ENCODE measurements around the gene CYBRD1.
"Not testable (repeated sequence)": the region's sequence is repeated elsewhere in the genome, so short reads cannot be mapped to it uniquely, and the experiment has no call there.

The CYBRD1 gene

DNA sequence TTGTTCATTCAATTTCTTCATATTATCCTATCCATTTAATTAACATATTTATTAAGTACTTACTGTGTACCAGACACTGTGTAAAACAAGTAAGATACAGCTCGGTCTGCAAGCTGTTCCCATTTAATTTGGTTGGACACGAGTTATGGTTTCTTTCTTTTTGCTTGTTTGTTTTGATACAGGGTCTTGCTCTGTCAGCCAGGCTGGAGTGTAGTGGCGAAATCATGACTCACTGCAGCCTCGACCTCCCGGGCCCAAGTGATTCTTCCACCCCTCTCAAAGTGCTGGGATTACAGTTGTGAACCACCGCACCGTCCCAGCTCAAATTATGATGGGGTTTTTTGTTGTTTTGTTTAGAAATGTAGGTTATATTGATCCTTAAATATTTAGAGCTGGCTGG lies 9.0 kb downstream of the CYBRD1 start:
- CTCF ChIA-PET, result interaction anchor here (1.2 kb wide), 1 partner anchor 18 kb away, joined by 3 read pairs; no protein-coding TSS in a partner anchor
- no peak for DNase-seq (ENCODE audit: extremely low spot score)
- POLR2A ChIA-PET, result interaction anchor here (1.4 to 1.8 kb wide), 2 partner anchors 8 to 97 kb away, joined by 3 to 9 read pairs; partner anchors contain the start of genes CYBRD1, DCAF17 and METTL8
- no peak for TF ChIP-seq HDGF (IDR thresholded peaks at IDR 0.05; ENCODE audit: borderline replicate concordance)
- TF ChIP-seq ARNT (IDR thresholded peaks at IDR 0.05), result no peak
- TF ChIP-seq SUZ12 (IDR thresholded peaks at IDR 0.05), result no peak

DNA sequence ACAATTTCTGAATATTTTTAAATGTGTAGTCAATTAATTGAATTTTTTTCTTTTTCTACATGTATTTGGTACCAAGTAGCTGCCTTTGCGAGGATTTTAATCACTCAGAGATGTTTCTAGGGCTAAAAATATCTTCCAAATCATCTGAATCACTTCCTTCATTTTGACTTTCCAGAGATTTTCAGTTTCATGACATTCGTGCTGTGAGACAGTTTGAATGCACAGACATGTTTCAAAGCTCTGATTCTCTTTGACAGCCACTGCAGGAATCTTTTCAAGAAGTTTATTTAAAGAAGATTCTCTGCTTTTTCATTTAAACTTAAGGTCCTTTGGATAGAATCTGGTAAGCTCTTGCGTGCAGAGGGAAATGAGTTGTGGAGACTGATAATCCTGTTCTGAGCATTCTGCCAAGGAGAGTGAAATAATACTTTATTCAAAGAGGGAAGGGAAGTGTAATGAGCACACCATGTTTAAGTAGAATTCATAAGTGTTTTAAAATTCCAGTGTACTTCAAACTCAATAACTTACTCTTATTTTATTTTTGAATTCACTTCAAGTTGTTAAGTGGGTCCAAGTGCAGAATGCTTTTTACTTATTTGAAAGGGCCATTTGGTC lies 9.7 kb downstream of the CYBRD1 start:
- TF ChIP-seq BHLHE40 (IDR thresholded peaks at IDR 0.05; ENCODE audit: borderline replicate concordance) (no peak), FOXA1 (IDR thresholded peaks at IDR 0.05) (no peak), HDGF (IDR thresholded peaks at IDR 0.05; ENCODE audit: borderline replicate concordance) (no peak), CTBP1 (IDR thresholded peaks at IDR 0.05; ENCODE audit: borderline replicate concordance) (no peak), NFRKB (IDR thresholded peaks at IDR 0.05) (no peak), L3MBTL2 (conservative IDR thresholded peaks at IDR 0.05) (no peak), TARDBP (IDR thresholded peaks at IDR 0.05) (no peak), ELF4 (IDR thresholded peaks at IDR 0.05) (no peak), ARNT (IDR thresholded peaks at IDR 0.05) (no peak), FOXK2 (IDR thresholded peaks at IDR 0.05) (no peak), SUZ12 (IDR thresholded peaks at IDR 0.05) (no peak), ZNF384 (IDR thresholded peaks at IDR 0.05) (no peak), SP1 (IDR thresholded peaks at IDR 0.05) (no peak), LEF1 (IDR thresholded peaks at IDR 0.05; ENCODE audit: borderline replicate concordance) (no peak), FOXM1 (IDR thresholded peaks at IDR 0.05; ENCODE audit: borderline replicate concordance) (no peak)
- TF ChIP-seq, protein P1, sequence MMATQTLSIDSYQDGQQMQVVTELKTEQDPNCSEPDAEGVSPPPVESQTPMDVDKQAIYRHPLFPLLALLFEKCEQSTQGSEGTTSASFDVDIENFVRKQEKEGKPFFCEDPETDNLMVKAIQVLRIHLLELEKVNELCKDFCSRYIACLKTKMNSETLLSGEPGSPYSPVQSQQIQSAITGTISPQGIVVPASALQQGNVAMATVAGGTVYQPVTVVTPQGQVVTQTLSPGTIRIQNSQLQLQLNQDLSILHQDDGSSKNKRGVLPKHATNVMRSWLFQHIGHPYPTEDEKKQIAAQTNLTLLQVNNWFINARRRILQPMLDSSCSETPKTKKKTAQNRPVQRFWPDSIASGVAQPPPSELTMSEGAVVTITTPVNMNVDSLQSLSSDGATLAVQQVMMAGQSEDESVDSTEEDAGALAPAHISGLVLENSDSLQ (IDR thresholded peaks at IDR 0.05), result no peak
- POLR2A ChIA-PET, result interaction anchor here (1.4 to 1.8 kb wide), 2 partner anchors 9 to 98 kb away, joined by 3 to 9 read pairs; partner anchors contain the start of genes CYBRD1, DCAF17 and METTL8
- DNase-seq (ENCODE audit: extremely low spot score), result no peak
- CTCF ChIA-PET, result no interaction called here

DNA sequence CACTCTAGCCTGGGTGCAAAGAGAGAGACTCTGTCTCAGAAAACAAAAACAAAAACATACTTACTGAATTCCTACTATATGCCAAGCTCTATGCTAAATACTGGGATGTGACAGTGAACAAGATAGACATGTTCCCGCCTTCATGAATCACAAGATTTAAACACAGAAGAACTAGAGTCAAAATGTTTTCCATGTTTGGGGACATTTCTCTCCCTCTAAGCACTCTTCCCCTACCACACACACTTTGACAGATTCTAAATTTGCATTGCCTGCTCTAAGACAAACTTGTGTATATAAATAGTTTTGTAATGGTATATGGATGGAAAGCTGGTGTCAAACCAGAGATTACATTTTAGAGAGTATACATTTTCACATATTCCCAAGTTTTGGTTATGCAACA lies 11.1 kb downstream of the CYBRD1 start:
- TF ChIP-seq ELF4 (IDR thresholded peaks at IDR 0.05) (no peak), SUZ12 (IDR thresholded peaks at IDR 0.05) (no peak), FOXM1 (IDR thresholded peaks at IDR 0.05; ENCODE audit: borderline replicate concordance) (no peak), BHLHE40 (IDR thresholded peaks at IDR 0.05; ENCODE audit: borderline replicate concordance) (no peak), SP1 (IDR thresholded peaks at IDR 0.05) (no peak), CTBP1 (IDR thresholded peaks at IDR 0.05; ENCODE audit: borderline replicate concordance) (no peak), L3MBTL2 (conservative IDR thresholded peaks at IDR 0.05) (no peak), FOXA1 (IDR thresholded peaks at IDR 0.05) (no peak), FOXK2 (IDR thresholded peaks at IDR 0.05) (no peak)
- CTCF ChIA-PET, result no interaction called here
- POLR2A ChIA-PET, result interaction anchor here (1.1 kb wide), 1 partner anchor 10 kb away, joined by 5 read pairs; no protein-coding TSS in a partner anchor
- no peak for DNase-seq (ENCODE audit: extremely low spot score)

DNA sequence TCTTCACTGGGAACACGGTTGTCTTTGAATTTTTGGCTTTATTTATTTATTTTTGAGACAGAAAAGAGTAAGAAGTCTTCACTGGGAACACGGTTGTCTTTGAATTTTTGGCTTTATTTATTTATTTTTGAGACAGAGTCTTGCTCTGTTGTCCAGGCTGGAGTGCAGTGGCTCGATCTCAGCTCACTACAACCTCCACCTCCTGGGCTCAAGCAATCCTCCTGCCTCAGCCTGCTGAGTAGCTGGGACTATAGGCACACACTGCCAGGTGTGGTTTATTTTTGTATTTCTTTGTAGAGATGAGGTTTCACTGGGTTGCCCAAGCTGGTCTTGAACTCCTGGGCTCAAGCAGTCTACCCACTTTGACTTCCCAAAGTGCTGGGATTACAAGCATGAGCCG lies 13.3 kb downstream of the CYBRD1 start:
- DNase-seq (ENCODE audit: extremely low spot score); CTCF ChIA-PET: not testable (repeated sequence)
- POLR2A ChIA-PET, result interaction anchor here (1.0 kb wide), 1 partner anchor 12 kb away, joined by 3 read pairs; no protein-coding TSS in a partner anchor

DNA sequence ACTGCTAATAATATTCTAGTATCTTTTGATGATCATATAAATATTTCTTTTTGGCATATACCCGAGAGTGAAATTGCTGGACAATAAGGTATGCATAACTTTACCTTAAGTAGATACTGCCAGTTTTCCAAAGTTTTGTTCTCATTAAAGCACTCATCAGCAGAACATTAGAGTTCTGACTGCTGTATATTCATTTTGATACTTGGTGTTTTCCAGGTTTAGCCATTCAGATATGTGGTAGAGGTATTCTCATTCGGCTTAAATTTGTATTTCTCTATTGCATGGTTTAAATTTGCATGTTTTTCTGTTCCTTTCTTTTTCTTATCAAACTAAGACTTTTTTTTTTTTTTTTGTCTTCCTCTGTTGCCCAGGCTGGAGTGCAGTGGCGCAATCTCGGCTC lies 18.2 kb downstream of the CYBRD1 start:
- POLR2A ChIA-PET, result no interaction called here
- TF ChIP-seq SP1 (IDR thresholded peaks at IDR 0.05) (no peak), BHLHE40 (IDR thresholded peaks at IDR 0.05; ENCODE audit: borderline replicate concordance) (no peak), FOXM1 (IDR thresholded peaks at IDR 0.05; ENCODE audit: borderline replicate concordance) (no peak), ZNF384 (IDR thresholded peaks at IDR 0.05) (no peak)
- TF ChIP-seq, protein P1 (IDR thresholded peaks at IDR 0.05), result no peak
- no peak for DNase-seq (ENCODE audit: extremely low spot score)
- CTCF ChIA-PET, result interaction anchor here (0.6 kb wide), 1 partner anchor 253 kb away, joined by 3 read pairs; no protein-coding TSS in a partner anchor

DNA sequence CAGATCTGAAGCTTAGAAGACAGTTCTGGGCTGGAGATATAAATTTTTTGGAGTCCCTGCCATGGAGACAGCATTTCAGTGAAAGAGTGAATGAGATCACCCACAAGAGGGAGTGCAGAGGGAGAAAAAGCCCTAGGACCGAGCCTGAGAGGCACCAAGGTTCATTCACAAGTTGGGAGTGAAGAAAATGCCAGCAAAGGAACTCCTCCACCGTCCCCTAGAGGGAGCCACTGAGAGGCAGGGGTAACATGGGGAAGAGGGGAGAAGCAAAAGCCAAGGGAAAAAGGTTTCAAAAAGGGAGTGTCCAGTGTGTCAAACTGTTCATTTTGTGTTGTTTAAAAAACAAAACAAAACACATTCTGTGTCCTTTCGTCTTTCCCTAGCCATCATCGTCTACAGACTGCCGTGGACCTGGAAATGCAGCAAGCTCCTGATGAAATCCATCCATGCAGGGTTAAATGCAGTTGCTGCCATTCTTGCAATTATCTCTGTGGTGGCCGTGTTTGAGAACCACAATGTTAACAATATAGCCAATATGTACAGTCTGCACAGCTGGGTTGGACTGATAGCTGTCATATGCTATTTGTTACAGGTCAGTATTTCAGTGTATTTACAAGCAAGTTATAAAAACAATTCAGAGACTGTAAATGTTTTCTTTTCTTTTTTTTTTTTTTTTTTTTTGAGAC lies 19.1 kb downstream of the CYBRD1 start:
- CTCF ChIA-PET, result interaction anchor here (0.5 to 1.1 kb wide), 6 partner anchors 9 to 561 kb away, joined by 3 to 9 read pairs (median 6); no protein-coding TSS in a partner anchor
- no peak for TF ChIP-seq CTBP1 (IDR thresholded peaks at IDR 0.05; ENCODE audit: borderline replicate concordance)
- TF ChIP-seq SUZ12 (IDR thresholded peaks at IDR 0.05), result no peak
- peak; percentile 48; the same call in 1 of the 2 replicates for TF ChIP-seq ZNF384 (IDR thresholded peaks at IDR 0.05)
- no peak for TF ChIP-seq NFRKB (IDR thresholded peaks at IDR 0.05)
- no peak for TF ChIP-seq L3MBTL2 (conservative IDR thresholded peaks at IDR 0.05)
- TF ChIP-seq FOXM1 (IDR thresholded peaks at IDR 0.05; ENCODE audit: borderline replicate concordance), result no peak
- TF ChIP-seq ARNT (IDR thresholded peaks at IDR 0.05), result no peak
- TF ChIP-seq SP1 (IDR thresholded peaks at IDR 0.05), result no peak
- TF ChIP-seq, protein P1 (IDR thresholded peaks at IDR 0.05), result no peak
- POLR2A ChIA-PET, result no interaction called here
- peak; percentile 56 for DNase-seq (ENCODE audit: extremely low spot score)

All from HEK293T (cell line).